Epidermal melanocyte (primary cell): Measurements from ENCODE around the gene DAAM1.
A peak's percentile ranks its signal among the peaks of the same experiment; 100 is the strongest.

Experiments used
- DNase-seq: peaks from one replicate; pipeline ENCODE4 v3.0.0; 2011; ENCODE audit warnings: low spot score; ENCODE audit not compliant: insufficient read length

Gene DAAM1

GRCh38 chr14:59187118-59187517 lies 1.3 kb upstream of the DAAM1 start:
- no peak for DNase-seq

DNA sequence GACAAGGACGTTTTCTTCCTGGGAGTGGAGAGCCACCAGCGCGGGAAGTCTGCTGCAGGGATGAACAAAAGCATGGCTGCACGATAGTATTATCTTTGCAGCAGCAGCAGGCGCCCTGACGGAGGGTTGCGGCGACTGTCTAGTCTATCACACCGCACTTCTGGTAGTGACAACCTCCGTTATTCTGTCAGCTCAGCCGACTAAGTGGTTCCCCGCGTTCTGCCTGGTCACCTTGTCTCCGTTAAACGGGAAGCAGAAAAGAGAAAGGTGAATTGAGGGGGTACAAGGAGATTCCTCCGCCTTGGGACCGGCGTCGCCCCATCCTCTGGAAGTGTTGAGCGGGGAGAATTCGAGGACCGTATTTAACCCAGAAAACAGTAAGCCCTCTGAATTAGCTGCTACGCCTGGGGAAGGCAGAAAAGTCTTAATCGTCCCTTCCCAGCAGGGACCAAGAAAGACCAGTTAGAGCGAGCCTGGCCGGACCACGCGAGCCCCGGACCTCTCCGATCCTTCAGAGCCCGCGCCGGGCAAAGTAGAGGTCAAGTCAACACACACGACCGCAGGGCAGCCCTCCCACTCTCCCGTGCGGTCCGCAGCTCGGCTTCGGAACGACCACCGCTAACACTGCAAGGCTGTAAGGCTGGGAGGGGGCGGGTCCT lies 536 bp upstream of the DAAM1 start:
- DNase-seq = no peak

DNA sequence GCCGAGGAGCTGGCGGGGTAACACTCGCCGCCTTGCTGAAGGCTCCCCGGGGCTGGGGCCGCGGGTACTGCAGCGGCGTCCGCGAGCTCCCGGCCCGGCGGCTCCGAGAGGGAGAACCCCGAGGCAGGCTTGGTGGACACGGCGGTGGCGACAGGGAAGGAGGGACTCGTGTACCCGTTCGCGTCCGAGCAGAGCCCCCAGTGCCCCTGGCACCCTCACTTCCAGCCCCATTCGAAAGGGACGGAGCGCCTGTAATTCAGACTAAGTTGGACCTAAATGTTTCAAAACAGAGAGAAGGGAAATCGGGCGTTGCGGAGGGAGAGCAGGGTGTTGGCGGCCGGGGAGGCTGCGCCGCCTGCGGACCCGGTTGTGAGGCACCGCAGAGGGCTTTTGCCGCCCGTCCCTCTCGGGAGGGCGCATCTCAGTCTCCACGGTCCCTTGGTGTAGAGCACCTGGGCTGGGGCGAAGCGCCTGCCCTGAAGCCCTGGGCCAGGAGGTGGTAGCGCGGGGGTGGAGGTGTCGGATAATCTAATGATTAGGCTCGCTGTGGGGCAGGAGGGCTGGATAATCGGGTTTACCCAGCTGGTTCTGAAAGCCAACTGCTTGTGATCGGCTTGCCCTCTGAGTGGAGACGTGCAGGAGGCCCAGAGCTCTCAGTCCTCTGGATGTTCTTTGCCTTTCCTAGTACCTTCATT lies 771 bp downstream of the DAAM1 start:
- no peak for DNase-seq

- peak; percentile 89 for DNase-seq
These were observed 1.4 kb downstream of the DAAM1 start for GRCh38 chr14:59189786-59190368.

- no peak for DNase-seq
These were observed 1.9 kb downstream of the DAAM1 start for GRCh38 chr14:59190372-59190771.

DNA sequence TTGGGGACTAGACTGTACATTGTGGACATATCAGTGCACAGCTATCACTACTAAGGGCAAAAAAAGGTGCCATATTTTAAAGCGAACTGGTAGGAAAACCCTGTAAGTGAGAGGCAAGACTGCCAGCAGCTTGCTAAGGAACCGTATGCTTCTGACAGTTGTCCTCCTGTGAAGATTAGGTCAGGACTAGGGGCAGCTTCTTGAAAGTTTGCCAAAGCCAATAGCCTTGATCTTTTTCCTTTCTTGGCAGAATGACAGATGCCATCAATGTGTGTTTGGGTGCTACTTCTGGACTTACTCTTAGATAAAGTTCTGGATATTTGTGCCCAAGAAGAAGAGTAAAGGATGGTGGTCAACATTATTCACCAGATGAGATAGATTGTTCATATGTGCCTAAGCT lies 7.4 kb downstream of the DAAM1 start:
- DNase-seq = no peak

- no peak for DNase-seq
These were observed 9.3 kb downstream of the DAAM1 start for GRCh38 chr14:59197695-59198262.

- no peak for DNase-seq
These were observed 10.7 kb downstream of the DAAM1 start for GRCh38 chr14:59199205-59199604.

- no peak for DNase-seq
These were observed 11.1 kb downstream of the DAAM1 start for GRCh38 chr14:59199614-59200013.

- no peak for DNase-seq
These were observed 11.7 kb downstream of the DAAM1 start for GRCh38 chr14:59200195-59200594.

- no peak for DNase-seq
These were observed 13.6 kb downstream of the DAAM1 start for GRCh38 chr14:59202031-59202430.

- no peak for DNase-seq
These were observed 15.8 kb downstream of the DAAM1 start for GRCh38 chr14:59204305-59204704.

- no peak for DNase-seq
These were observed 18.4 kb downstream of the DAAM1 start for GRCh38 chr14:59206892-59207291.

DNA sequence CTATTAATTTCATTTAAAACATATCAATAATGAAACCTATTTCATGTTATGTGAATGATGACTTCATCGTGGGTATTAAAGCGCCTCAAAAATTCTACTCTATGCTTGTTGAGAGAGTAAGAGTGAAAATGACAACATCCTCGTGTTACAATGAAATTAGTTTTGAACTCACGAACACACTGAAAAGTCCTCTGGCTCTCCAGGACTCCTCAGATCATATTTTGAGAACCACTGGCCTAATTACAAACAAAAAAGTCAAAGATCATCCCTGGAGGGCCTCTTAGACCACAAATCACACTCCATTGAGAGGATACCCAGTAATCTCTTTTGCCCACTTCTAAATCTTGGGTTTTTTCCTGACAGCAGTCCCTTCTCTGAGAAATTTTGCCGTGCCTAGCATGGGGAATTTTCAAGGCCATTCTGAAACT lies 19.1 kb downstream of the DAAM1 start:
- no peak for DNase-seq

GRCh38 chr14:59208224-59208814 lies 19.9 kb downstream of the DAAM1 start:
- DNase-seq = no peak

GRCh38 chr14:59208954-59209353 lies 20.5 kb downstream of the DAAM1 start:
- no peak for DNase-seq

DNA sequence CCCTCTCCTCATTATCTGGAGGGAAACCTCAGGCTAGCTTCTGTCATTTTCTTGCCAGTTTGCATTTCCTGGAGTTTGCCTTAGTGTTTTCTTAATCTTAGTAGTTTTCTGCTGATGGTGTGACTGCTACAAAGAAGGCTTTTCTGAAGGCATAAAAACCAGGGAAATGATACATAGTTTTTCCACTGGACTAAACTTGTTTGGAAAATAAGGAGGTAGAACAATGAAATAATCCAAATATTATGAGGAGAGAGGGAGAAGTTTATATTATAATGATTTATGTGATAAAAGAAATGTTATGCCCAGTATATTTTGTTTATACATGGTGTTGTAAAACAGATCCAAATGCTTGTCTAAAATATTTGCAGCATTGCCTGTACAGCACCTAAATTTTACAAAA lies 22.2 kb downstream of the DAAM1 start:
- DNase-seq = no peak

DNA sequence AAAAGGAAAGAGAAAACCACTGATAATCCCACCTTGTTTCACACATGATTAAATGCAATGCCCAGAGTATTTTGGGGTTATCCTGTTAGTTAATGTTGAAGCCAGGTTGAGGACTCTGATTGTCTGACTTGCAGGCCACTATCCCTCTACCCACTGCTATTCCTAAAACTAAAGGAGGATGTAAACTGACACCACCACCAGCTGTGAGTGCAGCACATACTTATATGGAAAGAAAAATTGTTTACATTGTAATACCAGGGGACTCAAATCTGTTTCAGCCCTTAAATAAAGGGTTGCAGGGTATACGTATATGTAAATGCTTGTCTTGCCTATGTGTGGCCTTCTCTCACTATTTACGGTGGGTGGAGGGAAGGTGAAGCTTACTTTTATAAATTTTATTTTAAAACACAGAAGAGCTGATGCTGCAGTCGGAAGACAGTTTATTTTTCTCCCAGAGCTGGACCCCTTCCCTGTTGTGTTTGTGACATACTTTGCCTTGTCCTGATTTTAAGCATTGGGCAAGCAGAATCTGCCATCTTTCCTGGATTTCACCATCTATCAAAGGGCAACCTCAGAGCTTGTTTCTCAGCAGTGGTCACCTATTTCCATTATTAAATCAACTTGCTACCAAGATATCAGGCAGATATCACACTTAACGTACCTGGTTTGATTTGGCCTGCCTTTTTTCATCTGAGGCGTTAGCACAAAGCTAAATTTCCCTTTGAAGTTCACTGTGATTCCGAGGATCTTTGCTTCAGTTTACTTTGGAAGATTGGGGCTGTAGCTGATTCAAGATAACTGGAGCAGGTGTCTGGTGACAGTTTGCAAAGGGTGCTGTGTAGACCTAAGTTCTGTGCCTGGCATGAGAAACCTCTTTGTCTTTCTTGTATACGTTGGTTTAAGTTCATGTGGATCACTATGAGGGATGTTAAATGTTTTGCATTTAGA lies 25.2 kb downstream of the DAAM1 start:
- DNase-seq = no peak

DNA sequence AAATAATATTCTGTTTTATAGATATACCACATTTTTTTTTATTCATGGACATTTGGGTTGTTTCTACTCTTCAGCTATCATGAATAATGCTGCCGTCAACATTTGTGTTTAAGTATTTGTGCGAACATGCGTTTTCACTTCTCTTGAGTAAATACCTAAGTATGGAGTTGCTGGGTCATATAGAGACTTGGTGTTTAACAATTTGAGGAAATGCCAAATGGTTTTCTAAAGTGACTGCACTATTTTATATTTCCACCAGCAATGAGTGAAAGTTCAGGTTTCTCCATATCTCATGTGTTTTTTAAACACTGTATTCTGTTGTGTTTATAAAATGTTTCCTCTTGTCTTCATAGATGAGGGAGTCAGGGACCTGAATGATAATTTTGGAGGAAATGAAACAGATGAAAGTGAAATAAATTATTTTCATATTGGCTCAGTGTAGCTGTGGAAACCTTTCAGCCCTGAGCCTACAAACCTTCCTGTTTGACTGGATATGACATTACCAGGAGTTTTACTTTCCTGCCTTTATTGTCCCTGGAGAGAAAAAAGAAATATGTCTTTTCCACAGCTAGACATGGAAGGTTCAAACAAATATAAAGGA lies 26.3 kb downstream of the DAAM1 start:
- no peak for DNase-seq

GRCh38 chr14:59215322-59215721 lies 26.9 kb downstream of the DAAM1 start:
- DNase-seq = peak; percentile 55

- DNase-seq = no peak
These were observed 27.3 kb downstream of the DAAM1 start for GRCh38 chr14:59215757-59216156.
